ENCODE measurements around the gene CNPY1. TPM values are rescaled to one million over a fixed set of nuclear protein-coding genes. Genes with fewer than 3 reads are reported as not detected.

Gene CNPY1
- total and polyA plus RNA-seq, 4 donors = 0.41 to 0.79 (median 0.66) TPM; not detected in 1

DNA sequence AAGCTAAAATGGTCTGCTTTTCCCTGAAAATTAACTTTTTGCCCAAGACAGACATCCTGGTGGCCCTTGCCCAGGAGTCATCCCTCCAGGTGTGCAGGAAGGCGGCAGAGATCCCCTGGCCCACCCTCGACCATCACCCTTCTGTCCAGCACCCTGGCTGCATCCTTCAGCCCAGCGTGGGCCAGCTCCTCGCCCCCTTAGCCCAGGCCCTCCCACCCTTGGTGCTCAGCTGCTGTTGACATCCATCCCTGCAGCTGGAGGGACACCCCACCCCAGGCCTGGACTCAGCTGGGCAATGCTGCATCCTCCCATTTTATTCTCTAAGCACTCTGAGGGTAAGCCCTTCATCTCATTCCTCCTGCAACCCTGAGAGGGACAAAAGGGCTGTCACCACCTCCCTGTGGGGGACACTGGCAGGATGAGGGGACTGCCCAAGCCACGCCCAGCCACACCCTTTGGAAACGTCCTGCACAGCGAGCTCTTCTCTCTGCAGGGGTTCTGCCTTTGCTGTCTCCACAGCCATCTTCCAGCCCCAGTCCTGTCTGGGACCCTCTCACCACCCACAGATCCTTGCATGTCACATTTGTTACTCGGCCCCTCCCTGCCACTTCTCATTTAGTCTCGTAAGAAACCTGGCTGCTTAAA is 57.8 kb downstream of the CNPY1 start:
- peaks cover 29% of the 10 kb centered on the region for H3K4me1 ChIP-seq (ENCODE audit: control insufficient read depth, insufficient read depth, low read length)
- DNase-seq (ENCODE audit: low read depth in 4 of 6, low spot score in 6 of 6) = no peak
- no peak overlapping the region for H3K27ac ChIP-seq (ENCODE audit: low read depth, low read length)
- peaks cover 25% of the 10 kb centered on the region for H3K27me3 ChIP-seq (ENCODE audit: control insufficient read depth, insufficient read depth, low read length)
- no peaks in the 10 kb centered on the region for H3K9me3 ChIP-seq (ENCODE audit: control insufficient read depth, insufficient read depth, low read length)
- WGBS (ENCODE audit: insufficient coverage) = 75% methylated on average over 9 of the region's 9 CpGs
- H3K4me3 ChIP-seq (ENCODE audit: low read depth, low read length) = no peak overlapping the region
- H3K36me3 ChIP-seq (ENCODE audit: control insufficient read depth, insufficient read depth, low read length) = no peaks in the 10 kb centered on the region

DNA sequence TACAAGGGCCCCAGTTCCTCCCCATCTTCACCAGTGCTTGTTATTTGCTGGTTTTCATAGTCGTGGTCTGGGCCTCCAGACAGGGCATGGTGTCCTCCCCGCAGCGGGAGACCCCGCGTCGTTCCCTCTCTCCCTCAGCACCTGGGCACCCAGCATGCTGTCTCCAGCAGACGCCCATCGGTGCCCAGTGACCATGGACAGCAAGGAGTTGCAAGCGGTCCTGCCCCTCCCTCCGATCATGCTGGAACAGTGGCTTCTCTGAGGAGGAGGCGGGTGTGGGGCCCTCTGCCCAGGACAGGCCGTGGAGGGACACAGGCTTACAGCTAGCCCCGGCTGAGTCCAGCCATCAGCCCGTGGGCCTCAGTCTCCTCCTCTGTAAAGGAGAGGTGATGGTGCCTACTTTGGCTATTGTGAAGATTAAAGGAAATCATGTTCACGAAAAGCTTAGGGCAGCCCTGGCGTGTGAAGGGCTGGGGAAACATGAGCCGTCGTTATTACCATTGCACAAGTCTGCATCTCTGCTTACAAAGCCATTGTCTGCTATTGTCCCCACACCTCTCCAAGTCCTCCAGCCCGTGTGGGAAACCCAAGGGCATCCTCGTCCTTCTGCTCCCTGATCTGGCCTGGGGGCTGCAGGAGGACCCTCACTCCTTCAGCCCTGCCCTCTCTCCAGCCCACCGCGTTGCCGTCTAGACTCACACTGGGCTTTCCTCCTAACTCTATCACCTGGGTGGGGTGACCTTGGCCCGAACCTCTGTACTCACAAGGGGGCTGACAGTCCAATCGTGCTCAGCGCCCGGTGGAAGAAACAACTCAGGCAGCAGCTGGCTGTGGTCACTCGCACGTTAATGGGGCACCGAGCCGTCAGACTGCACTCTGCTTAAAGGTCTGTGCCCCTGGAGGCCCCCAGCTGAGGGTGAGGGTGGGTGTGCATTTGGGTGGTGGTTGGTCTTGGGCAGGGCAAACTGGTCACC is 58.6 kb downstream of the CNPY1 start:
- no peak for DNase-seq (ENCODE audit: low read depth in 4 of 6, low spot score in 6 of 6)
- H3K36me3 ChIP-seq (ENCODE audit: control insufficient read depth, insufficient read depth, low read length) = no peaks in the 10 kb centered on the region
- H3K27ac ChIP-seq (ENCODE audit: low read depth, low read length) = no peak overlapping the region
- H3K9me3 ChIP-seq (ENCODE audit: control insufficient read depth, insufficient read depth, low read length) = no peaks in the 10 kb centered on the region
- H3K4me1 ChIP-seq (ENCODE audit: control insufficient read depth, insufficient read depth, low read length) = peaks cover 29% of the 10 kb centered on the region
- H3K27me3 ChIP-seq (ENCODE audit: control insufficient read depth, insufficient read depth, low read length) = peaks cover 30% of the 10 kb centered on the region
- no peak overlapping the region for H3K4me3 ChIP-seq (ENCODE audit: low read depth, low read length)
- WGBS (ENCODE audit: insufficient coverage) = 84% methylated on average over 28 of the region's 31 CpGs

DNA sequence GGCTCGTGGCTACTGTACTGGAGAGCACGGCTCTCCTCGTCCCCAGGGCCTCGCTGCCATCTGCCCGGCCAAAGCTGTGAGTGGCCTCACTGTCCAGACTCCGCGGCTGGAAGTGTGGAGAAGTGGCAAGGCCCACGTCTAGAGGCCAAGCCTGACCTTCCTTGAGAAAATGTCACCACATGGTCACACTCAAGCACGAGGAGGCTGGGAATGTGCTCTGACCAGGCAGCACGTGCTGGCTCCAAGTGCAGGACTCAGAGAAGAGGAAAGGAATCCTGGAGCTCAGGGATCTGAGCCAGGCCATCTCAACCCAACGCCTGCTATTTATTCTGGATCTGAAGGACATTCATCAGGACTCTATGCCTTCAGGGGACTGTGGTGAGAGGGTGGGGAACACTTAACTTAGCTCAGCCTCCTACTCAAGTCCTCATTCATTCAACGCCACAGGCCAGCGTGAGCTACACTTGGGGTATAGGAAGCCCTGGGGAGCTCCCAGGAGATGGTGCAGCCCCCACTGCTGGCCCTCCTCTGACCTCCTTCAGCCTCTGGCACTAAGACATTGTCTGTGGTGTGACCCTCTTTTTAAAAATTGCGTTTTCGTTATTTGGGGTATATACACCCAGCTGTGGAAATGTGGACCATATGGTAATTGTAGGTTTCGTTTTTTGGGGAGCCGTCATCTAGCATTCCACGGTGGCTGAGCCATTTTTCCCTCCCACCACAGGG is 59.4 kb downstream of the CNPY1 start:
- DNase-seq (ENCODE audit: low read depth in 4 of 6, low spot score in 6 of 6) = no peak
- H3K27ac ChIP-seq (ENCODE audit: low read depth, low read length) = no peak overlapping the region
- WGBS (ENCODE audit: insufficient coverage) = 91% methylated on average over 12 of the region's 18 CpGs
- no peak overlapping the region for H3K4me3 ChIP-seq (ENCODE audit: low read depth, low read length)
- H3K36me3 ChIP-seq (ENCODE audit: control insufficient read depth, insufficient read depth, low read length) = no peaks in the 10 kb centered on the region
- peaks cover 30% of the 10 kb centered on the region for H3K27me3 ChIP-seq (ENCODE audit: control insufficient read depth, insufficient read depth, low read length)
- peaks cover 29% of the 10 kb centered on the region for H3K4me1 ChIP-seq (ENCODE audit: control insufficient read depth, insufficient read depth, low read length)
- no peaks in the 10 kb centered on the region for H3K9me3 ChIP-seq (ENCODE audit: control insufficient read depth, insufficient read depth, low read length)

DNA sequence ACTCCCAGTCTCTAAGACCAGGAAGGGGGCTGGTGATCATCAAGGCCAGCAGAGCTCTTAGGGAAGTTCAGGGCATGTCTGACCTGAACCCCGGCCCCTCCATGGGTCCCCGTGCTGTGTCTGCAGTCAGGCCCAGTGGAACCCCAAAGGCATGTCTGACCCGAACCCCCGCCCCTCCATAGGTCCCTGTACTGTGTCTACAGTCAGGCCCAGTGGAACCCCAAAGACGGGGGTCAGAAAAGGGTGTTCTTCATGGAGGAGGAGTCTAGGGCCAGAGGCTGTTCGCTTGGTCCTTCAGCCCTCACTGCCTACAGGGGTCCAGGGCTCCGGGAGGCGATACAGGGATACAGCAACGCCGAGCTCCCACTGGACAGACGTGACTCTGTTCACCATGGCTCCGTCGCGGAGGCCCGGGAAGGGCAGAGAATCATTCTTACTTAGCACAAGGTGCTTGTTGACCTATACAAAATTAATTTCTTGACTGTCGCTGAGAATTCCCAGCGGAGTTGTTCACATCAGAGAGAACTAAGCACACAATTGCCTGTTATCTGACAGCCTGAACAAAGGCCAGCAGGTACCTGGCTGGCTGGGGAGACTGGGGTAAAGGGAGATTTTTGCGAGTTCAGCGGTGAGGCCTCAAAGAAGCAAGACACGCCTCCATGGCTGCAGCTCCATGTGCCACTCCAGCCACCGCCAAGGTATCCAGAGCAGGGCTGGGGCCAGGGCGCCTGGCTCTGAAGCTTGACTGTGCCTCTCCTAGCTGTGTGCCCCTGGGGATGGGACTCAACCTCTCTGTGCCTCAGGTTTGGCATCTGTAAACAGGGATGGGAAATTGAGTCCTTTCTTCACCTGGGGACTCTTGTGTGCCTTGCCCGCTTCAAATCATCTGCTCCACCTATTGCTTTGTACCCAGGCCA is 61.6 kb downstream of the CNPY1 start:
- Histone ChIP-seq H3K27ac (ENCODE audit: low read depth, low read length) (no peak overlapping the region), H3K9me3 (ENCODE audit: control insufficient read depth, insufficient read depth, low read length) (no peaks in the 10 kb centered on the region), H3K4me3 (ENCODE audit: low read depth, low read length) (no peak overlapping the region), H3K4me1 (ENCODE audit: control insufficient read depth, insufficient read depth, low read length) (peaks cover 8% of the 10 kb centered on the region), H3K27me3 (ENCODE audit: control insufficient read depth, insufficient read depth, low read length) (peaks cover 12% of the 10 kb centered on the region), H3K36me3 (ENCODE audit: control insufficient read depth, insufficient read depth, low read length) (no peaks in the 10 kb centered on the region)
- WGBS (ENCODE audit: insufficient coverage) = 80% methylated on average over 21 of the region's 23 CpGs
- DNase-seq (ENCODE audit: low read depth in 4 of 6, low spot score in 6 of 6) = no peak

DNA sequence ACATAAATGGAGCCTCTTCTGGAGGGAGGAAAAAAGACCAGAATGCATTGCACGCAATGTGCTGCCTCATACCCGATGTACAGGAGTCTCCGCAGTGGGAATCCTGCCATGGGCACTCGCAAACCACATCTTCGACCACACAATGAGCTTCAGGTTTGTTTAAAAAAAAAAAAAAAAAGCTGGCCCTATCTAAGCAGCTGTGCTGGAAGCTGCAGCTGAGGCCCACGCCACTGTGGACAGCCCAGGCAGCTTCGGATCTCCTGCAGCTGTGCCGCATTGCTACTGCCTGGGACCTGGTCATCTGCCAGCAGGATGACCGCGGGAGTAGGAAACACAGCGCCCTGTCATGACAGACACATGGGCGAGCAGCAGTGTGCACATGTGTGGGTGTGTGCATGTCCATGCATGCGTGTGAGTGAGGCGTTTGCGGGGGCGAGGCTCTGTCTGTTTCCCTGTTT is 62.5 kb downstream of the CNPY1 start:
- Histone ChIP-seq H3K27me3 (ENCODE audit: control insufficient read depth, insufficient read depth, low read length) (peaks cover 8% of the 10 kb centered on the region), H3K27ac (ENCODE audit: low read depth, low read length) (no peak overlapping the region), H3K4me1 (ENCODE audit: control insufficient read depth, insufficient read depth, low read length) (peaks cover 8% of the 10 kb centered on the region), H3K36me3 (ENCODE audit: control insufficient read depth, insufficient read depth, low read length) (no peaks in the 10 kb centered on the region), H3K4me3 (ENCODE audit: low read depth, low read length) (no peak overlapping the region), H3K9me3 (ENCODE audit: control insufficient read depth, insufficient read depth, low read length) (no peaks in the 10 kb centered on the region)
- DNase-seq (ENCODE audit: low read depth in 4 of 6, low spot score in 6 of 6) = no peak
- 52% methylated on average over 15 of the region's 16 CpGs for WGBS (ENCODE audit: insufficient coverage)

DNA sequence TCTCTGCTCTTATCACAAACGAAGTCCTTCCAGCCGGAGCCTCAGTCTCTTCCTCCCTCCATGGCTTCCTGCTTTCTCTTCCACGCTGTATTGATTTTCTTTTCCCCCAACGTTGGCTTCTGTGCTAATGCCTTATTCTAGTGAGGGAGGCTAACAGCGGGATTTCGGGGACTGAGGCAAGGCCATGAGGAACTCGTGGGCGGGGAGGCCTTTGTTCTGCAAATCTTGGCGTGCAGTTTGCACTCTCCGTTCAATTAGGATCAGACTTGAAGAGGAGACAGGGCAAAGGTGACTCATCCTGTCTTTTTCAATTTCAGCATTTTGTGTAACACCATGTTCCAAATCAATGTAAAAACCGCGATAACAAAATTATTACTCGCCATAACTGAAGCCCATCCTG is 63.1 kb downstream of the CNPY1 start:
- Histone ChIP-seq H3K4me1 (ENCODE audit: control insufficient read depth, insufficient read depth, low read length) (peaks cover 8% of the 10 kb centered on the region), H3K36me3 (ENCODE audit: control insufficient read depth, insufficient read depth, low read length) (no peaks in the 10 kb centered on the region), H3K4me3 (ENCODE audit: low read depth, low read length) (no peak overlapping the region), H3K9me3 (ENCODE audit: control insufficient read depth, insufficient read depth, low read length) (no peaks in the 10 kb centered on the region), H3K27ac (ENCODE audit: low read depth, low read length) (no peak overlapping the region), H3K27me3 (ENCODE audit: control insufficient read depth, insufficient read depth, low read length) (peaks cover 8% of the 10 kb centered on the region)
- DNase-seq (ENCODE audit: low read depth in 4 of 6, low spot score in 6 of 6) = no peak
- 41% methylated on average over 8 of the region's 13 CpGs for WGBS (ENCODE audit: insufficient coverage)

DNA sequence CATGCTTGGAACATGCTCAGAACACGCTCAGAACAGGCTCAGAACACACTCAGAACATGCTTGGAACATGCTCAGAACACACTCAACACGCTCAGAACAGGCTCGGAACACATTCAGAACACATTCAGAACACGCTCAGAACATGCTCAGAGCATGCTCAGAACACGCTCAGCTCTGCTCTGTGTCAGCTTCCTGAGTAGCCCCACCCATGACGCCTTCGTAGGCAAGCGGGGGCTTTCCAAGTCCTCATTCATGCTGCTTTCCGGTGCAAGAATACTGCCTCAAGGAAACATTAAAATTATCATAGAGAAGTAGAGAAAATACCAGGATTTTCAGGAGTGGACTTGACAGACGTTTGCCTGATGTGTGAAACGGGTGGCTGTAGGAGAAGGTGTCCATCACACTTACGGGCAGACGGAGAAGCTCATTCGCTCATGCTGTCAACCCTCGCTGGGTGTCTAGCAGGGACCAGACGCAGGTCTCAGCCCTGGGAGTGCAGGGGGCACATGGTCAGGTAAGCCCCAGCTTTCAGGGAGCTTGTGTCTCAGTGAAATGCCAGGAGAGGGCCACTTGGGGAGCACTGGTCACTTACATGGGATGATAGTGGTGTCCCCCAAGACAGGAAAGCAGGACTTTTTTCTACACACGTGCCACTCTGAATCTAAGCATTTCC is 63.7 kb downstream of the CNPY1 start:
- peaks cover 8% of the 10 kb centered on the region for H3K27me3 ChIP-seq (ENCODE audit: control insufficient read depth, insufficient read depth, low read length)
- no peaks in the 10 kb centered on the region for H3K36me3 ChIP-seq (ENCODE audit: control insufficient read depth, insufficient read depth, low read length)
- 82% methylated on average over 13 of the region's 17 CpGs for WGBS (ENCODE audit: insufficient coverage)
- H3K4me1 ChIP-seq (ENCODE audit: control insufficient read depth, insufficient read depth, low read length) = peaks cover 8% of the 10 kb centered on the region
- DNase-seq (ENCODE audit: low read depth in 4 of 6, low spot score in 6 of 6) = no peak
- no peaks in the 10 kb centered on the region for H3K9me3 ChIP-seq (ENCODE audit: control insufficient read depth, insufficient read depth, low read length)
- no peak overlapping the region for H3K27ac ChIP-seq (ENCODE audit: low read depth, low read length)
- no peak overlapping the region for H3K4me3 ChIP-seq (ENCODE audit: low read depth, low read length)

DNA sequence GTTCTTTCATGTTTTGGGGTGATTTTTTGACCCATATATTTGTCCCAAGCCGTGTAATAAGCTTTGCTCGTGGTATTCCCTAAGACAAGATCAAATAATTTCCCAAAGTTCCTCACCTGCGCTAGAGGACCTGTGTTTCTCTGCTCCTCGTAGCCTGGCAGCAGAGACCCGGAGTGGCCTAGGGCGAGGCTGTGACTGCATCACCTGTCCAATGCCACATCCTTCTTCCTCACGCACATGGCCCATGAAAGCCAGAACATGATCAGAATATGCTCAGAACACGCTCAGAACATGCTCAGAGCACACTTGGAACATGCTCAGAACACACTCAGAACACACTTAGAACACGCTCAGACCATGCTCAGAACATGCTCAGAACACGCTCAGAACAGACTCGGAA is 64.6 kb downstream of the CNPY1 start:
- DNase-seq (ENCODE audit: low read depth in 4 of 6, low spot score in 6 of 6) = no peak
- Histone ChIP-seq H3K27ac (ENCODE audit: low read depth, low read length) (no peak overlapping the region), H3K4me3 (ENCODE audit: low read depth, low read length) (no peak overlapping the region), H3K4me1 (ENCODE audit: control insufficient read depth, insufficient read depth, low read length) (peaks cover 8% of the 10 kb centered on the region), H3K9me3 (ENCODE audit: control insufficient read depth, insufficient read depth, low read length) (no peaks in the 10 kb centered on the region), H3K27me3 (ENCODE audit: control insufficient read depth, insufficient read depth, low read length) (peaks cover 13% of the 10 kb centered on the region), H3K36me3 (ENCODE audit: control insufficient read depth, insufficient read depth, low read length) (no peaks in the 10 kb centered on the region)
- 90% methylated on average over 10 of the region's 11 CpGs for WGBS (ENCODE audit: insufficient coverage)
